Fibroblast of pulmonary artery (primary cell): ENCODE measurements around the gene SLC22A23.

Experiments used
- DNase-seq: peaks from one replicate; pipeline ENCODE4 v3.0.0-alpha.2; 2010; ENCODE audit warnings: low read depth
- H3K4me3 ChIP-seq: replicated peaks from 2 replicates; pipeline ENCODE4 v1.5.1; 2011; ENCODE audit warnings: low read depth, mild to moderate bottlenecking, control low read depth, low read length, moderate library complexity
- TF ChIP-seq, protein P1 (sequence below): IDR thresholded peaks from 2 replicates; pipeline ENCODE4 v1.5.1; 2011; ENCODE audit warnings: mild to moderate bottlenecking, control low read depth, low read length, inconsistent platforms; ENCODE audit errors: missing control alignments

The SLC22A23 gene

DNA sequence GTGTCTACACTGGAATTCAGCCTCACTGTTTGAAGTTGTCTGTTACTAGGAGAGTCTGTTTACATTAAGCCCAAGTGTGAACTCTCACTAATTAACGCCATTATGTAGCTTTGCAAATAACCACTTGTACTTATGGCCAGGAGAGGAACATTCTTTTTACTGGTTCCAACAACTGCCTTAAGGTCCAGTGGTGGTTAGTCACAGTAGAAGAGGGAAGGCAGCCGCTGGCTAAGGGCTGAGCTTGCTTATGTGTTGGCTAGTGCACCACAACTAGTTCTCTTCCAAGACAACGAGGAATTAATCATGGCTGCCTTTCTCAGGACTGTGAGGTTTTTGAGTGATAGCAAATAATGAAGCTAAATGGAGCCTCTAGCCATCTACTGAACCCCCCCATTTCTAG lies 14.9 kb upstream of the SLC22A23 start:
- no peak overlapping the region for H3K4me3 ChIP-seq
- TF ChIP-seq, protein P1, sequence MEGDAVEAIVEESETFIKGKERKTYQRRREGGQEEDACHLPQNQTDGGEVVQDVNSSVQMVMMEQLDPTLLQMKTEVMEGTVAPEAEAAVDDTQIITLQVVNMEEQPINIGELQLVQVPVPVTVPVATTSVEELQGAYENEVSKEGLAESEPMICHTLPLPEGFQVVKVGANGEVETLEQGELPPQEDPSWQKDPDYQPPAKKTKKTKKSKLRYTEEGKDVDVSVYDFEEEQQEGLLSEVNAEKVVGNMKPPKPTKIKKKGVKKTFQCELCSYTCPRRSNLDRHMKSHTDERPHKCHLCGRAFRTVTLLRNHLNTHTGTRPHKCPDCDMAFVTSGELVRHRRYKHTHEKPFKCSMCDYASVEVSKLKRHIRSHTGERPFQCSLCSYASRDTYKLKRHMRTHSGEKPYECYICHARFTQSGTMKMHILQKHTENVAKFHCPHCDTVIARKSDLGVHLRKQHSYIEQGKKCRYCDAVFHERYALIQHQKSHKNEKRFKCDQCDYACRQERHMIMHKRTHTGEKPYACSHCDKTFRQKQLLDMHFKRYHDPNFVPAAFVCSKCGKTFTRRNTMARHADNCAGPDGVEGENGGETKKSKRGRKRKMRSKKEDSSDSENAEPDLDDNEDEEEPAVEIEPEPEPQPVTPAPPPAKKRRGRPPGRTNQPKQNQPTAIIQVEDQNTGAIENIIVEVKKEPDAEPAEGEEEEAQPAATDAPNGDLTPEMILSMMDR, result no peak
- DNase-seq, result no peak

DNA sequence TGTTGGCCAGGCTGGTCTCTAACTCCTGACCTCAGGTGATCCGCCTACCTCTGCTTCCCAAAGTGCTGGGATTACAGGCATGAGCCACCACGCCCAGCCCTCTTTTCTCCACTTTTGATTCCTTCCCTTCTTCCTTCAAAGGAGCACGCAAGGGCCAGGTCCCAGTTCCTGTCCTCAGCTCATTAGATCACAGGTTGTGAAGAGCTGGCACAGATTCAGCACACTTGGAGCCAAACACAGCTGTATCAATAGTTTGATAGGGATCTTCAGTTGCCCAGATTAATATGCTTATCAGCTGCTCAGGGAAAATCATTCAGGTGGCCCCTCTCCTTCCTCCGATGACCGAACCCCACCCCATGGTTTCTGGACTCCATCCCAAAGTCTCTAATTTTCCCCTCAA lies 14.4 kb upstream of the SLC22A23 start:
- no peak overlapping the region for H3K4me3 ChIP-seq
- DNase-seq, result no peak
- TF ChIP-seq, protein P1, result no peak

DNA sequence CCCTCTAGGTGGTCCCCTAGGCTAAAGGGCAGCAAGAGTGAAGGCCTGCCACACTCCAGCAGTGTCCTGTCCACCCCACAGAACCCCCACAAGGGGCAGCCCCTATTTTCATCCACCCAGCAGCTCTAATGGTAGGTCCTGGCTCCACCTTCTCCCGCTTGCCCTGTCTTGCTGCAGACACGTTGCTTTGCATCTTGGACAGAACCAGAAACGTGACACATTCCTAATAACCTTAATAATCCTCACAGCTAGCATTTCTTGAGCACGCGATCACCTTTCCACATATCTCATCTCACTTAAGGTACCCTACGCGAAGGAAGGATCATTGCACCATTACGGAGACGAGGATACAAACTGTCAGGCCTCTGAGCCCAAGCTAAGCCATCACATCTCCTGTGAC lies 11.7 kb upstream of the SLC22A23 start:
- H3K4me3 ChIP-seq, result no peak overlapping the region
- no peak for DNase-seq
- TF ChIP-seq, protein P1, result no peak

DNA sequence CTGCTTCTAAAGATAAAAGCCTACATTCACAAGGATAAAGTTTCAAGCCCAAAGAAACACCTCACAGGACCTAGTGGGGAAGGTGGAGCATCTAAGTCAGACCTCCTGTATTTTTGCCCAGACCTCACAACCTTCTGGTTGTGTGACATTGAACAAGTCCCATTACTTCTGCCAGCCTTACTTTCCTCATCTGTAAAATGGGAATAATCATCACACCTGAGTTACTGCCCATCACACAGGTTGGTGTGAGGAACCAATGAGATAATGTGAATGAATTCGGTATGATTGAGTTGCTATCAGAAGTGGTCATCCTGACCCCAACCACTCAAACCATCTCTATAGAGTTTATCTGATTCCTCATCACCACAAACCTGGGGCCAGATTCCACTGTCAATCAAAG lies 11.1 kb upstream of the SLC22A23 start:
- DNase-seq, result no peak
- no peak overlapping the region for H3K4me3 ChIP-seq
- TF ChIP-seq, protein P1, result no peak

DNA sequence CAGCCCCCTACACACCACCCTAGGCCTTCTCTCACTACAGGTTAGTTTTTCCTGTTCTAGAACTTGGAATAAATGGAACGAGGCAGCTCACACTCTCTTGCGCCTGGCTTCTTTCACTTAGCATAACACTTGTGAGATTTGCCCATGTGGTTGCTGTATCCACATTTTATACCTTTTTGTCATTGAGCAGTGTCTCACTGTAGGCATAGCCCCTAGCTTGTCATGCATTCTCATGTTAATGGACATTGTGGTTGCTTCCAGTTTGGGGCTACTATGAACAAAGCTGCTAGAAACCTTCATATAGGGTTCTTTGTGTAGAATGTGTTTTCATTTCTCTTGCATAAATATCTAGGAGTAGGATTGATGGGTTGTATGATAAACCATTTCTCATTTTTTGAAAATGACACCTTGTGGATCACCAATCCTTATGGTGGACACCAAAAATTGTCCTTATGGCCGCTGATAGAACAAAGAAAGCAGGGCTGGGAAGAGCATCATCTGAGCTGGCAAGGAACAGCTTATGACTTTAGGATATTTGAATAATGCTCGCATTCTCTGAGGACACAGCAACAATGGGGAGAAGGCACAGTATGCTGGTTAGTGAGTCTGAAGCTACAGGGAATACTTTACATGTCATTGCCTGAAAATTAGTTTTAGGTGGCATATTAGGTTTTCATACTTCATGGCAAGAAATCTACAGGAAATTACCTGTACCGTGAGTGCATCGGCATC lies 9.8 kb upstream of the SLC22A23 start:
- H3K4me3 ChIP-seq, result no peak overlapping the region
- DNase-seq, result no peak
- TF ChIP-seq, protein P1, result no peak

DNA sequence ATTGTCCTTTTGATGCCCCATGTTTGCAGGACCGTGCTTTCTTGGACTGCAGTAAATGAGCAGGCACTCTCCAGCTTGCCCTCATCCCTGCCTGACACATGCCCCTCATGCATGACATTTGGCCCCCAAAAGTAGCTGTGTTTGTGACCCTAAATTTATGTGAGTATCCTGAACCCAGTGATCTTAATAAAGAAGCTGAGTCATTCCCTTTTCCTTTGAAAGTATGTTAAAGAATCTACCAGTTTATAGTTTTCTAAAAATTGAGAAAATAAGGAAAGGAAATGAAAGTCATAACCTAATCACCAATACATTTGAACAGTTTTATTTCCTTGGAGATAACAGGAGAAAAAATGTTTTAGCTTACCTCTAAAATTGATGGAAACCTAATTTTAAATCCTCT lies 3.4 kb upstream of the SLC22A23 start:
- TF ChIP-seq, protein P1, result no peak
- H3K4me3 ChIP-seq, result no peak overlapping the region
- DNase-seq, result no peak

DNA sequence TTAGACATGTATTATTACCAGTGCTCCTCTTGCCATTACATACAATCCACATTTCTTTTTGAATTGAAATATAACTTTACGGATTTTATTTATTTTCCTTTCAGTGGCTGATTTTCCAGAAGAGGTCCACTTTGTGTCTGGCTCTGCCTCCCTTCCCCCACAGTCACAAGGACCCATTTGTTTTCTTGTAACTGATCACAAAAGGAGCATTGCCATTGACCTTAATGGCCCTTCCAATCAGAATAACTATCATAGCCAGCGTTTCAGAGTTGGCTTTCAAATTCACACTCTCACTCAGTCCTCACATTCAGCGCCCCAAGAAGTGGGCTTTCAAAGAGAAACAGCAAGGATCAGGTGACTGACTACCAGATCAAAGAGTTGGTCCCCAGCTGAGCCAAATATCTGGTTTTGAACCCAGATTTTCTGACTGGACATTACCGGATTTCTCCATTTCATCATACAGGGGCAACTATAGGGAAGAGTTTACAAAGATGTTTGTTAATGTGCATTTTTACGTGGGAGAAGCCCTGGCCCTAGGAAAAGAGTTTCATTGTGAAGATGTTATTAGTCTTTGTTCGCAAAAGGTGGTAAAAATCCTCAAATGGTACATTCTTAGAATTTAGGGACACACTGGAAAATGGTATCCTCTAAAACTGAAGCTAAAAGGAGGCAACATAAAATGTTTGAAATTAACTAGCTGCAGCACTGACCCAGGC lies 2.0 kb upstream of the SLC22A23 start:
- TF ChIP-seq, protein P1, result no peak
- no peak for DNase-seq

More for the DNA sequence above, 2.0 kb upstream of the SLC22A23 start:
- no peak overlapping the region for H3K4me3 ChIP-seq
